Camera-type eye (tissue), 1 donor: Measurements from ENCODE around the gene F5. TPM values are rescaled to one million over a fixed set of nuclear protein-coding genes. Genes with fewer than 3 reads are reported as not detected.

ENCODE experiments used
- total RNA-seq: library from RNA; depleted of rRNA; stranded (reverse); fragments of >200 nt; gene quantifications from one replicate; pipeline ENCODE4 v1.2.3, GENCODE V29; 2014

Gene F5
- total RNA-seq: 11.3 TPM

DNA sequence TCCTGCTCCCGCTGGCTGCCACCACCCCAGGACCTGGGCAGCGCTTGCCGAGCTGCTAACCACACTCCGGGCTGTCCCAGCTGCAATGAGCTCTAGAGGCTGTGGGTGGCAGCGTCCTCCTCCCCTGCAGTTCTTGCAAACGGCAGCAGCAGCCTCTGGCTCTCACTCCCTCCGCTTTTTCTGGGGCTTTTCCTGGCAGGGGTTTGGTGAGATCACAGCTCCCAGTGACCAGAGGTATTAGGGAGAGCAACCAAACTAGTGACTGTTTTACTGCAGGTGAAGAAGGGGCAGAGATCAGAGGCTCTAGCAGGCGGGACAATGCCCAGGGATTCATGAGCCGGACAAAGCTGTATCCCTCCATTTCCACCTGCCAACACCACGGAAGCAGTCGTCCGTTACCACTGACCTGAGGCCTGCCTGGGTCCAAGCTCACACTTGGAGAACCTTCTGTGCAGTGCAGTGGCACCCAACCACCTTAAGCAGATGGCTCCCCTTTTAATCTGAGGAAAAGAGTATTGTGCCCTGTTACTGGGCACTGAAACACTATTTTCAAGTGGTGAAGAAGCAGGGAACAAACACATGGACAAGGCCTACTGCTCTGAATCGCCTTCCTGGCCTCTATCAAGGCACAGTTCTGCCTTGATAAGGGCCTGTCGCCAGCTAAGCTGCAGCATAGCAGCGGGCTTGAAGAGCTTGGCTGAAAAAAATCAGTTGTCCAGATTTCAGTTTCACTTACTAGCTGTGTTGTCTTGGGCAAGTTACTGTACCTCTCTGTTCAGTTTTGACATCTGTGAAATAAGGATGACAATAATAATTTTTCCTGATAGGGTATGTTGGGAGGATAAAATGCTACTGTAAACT, at the start of gene F5:
TSS of gene F5 (minus strand) at position 87 of the 861 bp plus-strand sequence. CDS start 95 bp downstream, outside the sequence.

DNA sequence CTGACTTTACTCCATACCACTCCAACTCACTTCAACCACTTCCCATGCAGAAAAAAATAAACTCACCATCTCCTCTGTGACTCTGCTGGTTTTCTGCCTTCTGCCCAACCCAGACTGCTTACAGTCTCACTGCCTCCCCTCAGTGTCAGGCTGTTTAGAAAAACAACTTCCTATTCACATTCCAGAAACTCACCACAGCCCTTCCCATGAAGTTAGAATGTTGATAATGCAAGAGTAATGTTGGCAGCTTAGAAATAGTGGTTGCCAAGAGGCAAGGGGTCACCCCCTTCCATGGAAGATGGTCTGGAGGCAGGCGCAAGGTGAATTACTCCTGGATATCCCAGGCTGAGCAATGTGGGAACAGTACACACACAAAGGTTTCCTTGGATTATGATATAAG, 43.7 kb upstream of the F5 start, which contains the start of gene SELP:
TSS of gene SELP (minus strand) at position 119 of the 400 bp plus-strand sequence. CDS start at position 69, 50 bp downstream.

DNA sequence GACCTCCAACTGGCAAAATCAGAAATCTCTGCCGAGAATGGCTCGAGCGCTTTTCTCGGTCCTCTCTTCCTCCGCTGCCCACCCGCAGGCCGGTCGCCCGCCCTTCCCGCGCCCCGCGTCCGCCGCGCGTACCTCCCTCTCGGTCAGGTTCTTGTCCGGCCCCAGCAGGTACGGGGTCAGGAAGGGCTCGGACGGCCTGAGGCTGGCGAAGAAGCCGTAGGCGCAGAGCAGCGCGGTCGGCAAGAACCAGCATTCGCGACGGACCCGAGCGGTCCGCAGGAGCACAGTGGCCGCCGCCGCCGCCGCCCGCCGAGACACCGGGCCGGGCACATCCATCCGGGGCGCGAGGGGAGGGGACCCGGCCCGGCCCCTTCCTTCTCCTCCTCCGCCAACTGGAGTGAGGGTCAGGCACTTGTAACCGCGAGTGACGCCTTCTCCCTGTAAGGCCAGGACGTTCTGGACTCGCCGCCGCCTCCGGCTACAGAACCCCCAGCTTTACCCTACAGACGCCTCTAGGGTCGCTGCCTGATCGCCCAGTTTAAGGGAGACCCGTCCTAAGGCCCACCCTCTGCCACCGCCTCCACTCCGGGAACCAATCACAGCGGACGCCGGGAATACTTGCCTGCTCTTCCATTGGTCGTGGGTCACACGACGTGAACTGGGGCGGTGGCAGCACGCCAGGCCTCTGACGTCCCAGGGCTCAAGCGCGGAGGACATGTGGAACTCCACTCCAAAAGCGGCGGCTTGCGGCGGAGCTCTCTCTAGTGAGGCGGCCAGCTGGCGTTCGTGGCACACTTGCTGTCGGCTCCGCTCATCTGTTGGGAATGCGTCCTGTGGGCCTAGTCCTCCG, 100.6 kb downstream of the F5 start, which contains the start of gene SLC19A2:
TSS of gene SLC19A2 (minus strand) at position 514 of the 850 bp plus-strand sequence. CDS start at position 336, 178 bp downstream.

Other genes starting within 250 kb of the F5 start
- gene NME7, start 218.7 kb downstream of the F5 start, total RNA-seq: 70.1 TPM
- 45.5 TPM for gene BLZF1, start 218.3 kb downstream of the F5 start, total RNA-seq
- 57.0 TPM for gene CCDC181, start 159.0 kb downstream of the F5 start, total RNA-seq
- gene SLC19A2, start 100.5 kb downstream of the F5 start, total RNA-seq: 44.3 TPM
- 9.5 TPM for gene SELP, start 43.6 kb upstream of the F5 start, total RNA-seq
- 5.2 TPM for gene SELL, start 125.1 kb upstream of the F5 start, total RNA-seq
- 6.9 TPM for gene SELE, start 147.6 kb upstream of the F5 start, total RNA-seq
- gene METTL18, start 208.4 kb upstream of the F5 start, total RNA-seq: 12.3 TPM